Right lobe of liver (tissue), 4 donors: ENCODE measurements around the gene PAX5.

Experiments
- POLR2A ChIP-seq: fragments of 450-650 bp; IDR thresholded peaks from one replicate; pipeline ENCODE4 v1.6.1; 2017; ENCODE audit warnings: antibody characterized with exemption, mild to moderate bottlenecking
- TF ChIP-seq, protein P1 (sequence below), 4 donors: fragments of 200-600 bp in 3 of 4; fragments of 450-650 bp in 1 of 4; IDR thresholded peaks; one replicate each; pipeline versions ENCODE4 v1.5.1 to v1.8.0; 2016 to 2022; ENCODE audit warnings: antibody characterized with exemption in 4 of 4, mild to moderate bottlenecking in 2 of 4
- donor health status: DM: no; HTN: no; CAD: no.
- donor health status: DM: no; HTN: no; CAD: no.
- donor health status: DM: no; HTN: yes; CAD: no.

DNA sequence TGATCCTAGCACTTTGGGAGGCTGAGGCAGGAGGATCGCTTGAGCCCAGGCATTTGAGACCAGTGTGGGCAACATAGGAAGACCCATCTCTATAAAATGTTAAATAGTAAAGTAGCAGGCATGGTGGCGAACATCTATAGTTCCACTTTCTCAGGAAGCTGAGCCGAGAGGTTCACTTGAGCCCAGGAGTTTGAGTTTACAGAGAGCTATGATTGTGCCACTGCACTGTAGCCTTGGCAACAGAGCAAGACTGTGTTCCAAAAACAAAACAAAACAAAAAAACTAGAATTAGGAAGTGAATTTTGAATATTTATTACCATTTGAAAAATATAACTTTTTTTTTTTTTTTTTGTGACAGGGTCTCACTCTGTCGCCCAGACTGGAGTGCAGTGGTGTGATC, 26.8 kb upstream of the PAX5 start:
- TF ChIP-seq POLR2A: no peak
- TF ChIP-seq, protein P1, sequence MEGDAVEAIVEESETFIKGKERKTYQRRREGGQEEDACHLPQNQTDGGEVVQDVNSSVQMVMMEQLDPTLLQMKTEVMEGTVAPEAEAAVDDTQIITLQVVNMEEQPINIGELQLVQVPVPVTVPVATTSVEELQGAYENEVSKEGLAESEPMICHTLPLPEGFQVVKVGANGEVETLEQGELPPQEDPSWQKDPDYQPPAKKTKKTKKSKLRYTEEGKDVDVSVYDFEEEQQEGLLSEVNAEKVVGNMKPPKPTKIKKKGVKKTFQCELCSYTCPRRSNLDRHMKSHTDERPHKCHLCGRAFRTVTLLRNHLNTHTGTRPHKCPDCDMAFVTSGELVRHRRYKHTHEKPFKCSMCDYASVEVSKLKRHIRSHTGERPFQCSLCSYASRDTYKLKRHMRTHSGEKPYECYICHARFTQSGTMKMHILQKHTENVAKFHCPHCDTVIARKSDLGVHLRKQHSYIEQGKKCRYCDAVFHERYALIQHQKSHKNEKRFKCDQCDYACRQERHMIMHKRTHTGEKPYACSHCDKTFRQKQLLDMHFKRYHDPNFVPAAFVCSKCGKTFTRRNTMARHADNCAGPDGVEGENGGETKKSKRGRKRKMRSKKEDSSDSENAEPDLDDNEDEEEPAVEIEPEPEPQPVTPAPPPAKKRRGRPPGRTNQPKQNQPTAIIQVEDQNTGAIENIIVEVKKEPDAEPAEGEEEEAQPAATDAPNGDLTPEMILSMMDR (IDR thresholded peaks at IDR 0.05): no peak
